ENCODE results near the gene ZDHHC17.

Gene ZDHHC17

GRCh38 chr12:76820888-76821482 is 57.1 kb downstream of the ZDHHC17 start:
- Histone ChIP-seq H3K79me2 (ENCODE audit: insufficient read depth, low read depth) (no peaks in the 10 kb centered on the region), H3K4me2 (no peak overlapping the region), H3K27ac (no peak overlapping the region), H3K36me3 (ENCODE audit: insufficient read depth) (no peaks in the 10 kb centered on the region), H3K4me3 (IDR thresholded peaks at IDR 0.05; ENCODE audit: insufficient read depth, low read depth, low read length) (no peak overlapping the region), H4K20me1 (ENCODE audit: insufficient read depth) (no peaks in the 10 kb centered on the region), H3K27me3 (ENCODE audit: insufficient read depth, low read depth) (no peaks in the 10 kb centered on the region), H3K4me1 (ENCODE audit: low read depth, poor library complexity, severe bottlenecking) (no peaks in the 10 kb centered on the region), H3K9ac (no peak overlapping the region), H2AFZ (ENCODE audit: low read depth) (no peak overlapping the region)
- TF ChIP-seq, protein P1, sequence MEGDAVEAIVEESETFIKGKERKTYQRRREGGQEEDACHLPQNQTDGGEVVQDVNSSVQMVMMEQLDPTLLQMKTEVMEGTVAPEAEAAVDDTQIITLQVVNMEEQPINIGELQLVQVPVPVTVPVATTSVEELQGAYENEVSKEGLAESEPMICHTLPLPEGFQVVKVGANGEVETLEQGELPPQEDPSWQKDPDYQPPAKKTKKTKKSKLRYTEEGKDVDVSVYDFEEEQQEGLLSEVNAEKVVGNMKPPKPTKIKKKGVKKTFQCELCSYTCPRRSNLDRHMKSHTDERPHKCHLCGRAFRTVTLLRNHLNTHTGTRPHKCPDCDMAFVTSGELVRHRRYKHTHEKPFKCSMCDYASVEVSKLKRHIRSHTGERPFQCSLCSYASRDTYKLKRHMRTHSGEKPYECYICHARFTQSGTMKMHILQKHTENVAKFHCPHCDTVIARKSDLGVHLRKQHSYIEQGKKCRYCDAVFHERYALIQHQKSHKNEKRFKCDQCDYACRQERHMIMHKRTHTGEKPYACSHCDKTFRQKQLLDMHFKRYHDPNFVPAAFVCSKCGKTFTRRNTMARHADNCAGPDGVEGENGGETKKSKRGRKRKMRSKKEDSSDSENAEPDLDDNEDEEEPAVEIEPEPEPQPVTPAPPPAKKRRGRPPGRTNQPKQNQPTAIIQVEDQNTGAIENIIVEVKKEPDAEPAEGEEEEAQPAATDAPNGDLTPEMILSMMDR (conservative IDR thresholded peaks at IDR 0.05; ENCODE audit: low read depth, low read length) = peak; percentile 44; the same call in 1 of the 2 replicates

GRCh38 chr12:76830436-76830835 is 66.5 kb downstream of the ZDHHC17 start:
- H3K4me3 ChIP-seq (IDR thresholded peaks at IDR 0.05; ENCODE audit: insufficient read depth, low read depth, low read length) = no peak overlapping the region
- no peaks in the 10 kb centered on the region for H4K20me1 ChIP-seq (ENCODE audit: insufficient read depth)
- no peaks in the 10 kb centered on the region for H3K27me3 ChIP-seq (ENCODE audit: insufficient read depth, low read depth)
- no peak overlapping the region for H3K9ac ChIP-seq
- H3K36me3 ChIP-seq (ENCODE audit: insufficient read depth) = no peaks in the 10 kb centered on the region
- no peak overlapping the region for H2AFZ ChIP-seq (ENCODE audit: low read depth)
- no peak overlapping the region for H3K27ac ChIP-seq
- H3K79me2 ChIP-seq (ENCODE audit: insufficient read depth, low read depth) = no peaks in the 10 kb centered on the region
- no peak overlapping the region for H3K4me2 ChIP-seq
- no peaks in the 10 kb centered on the region for H3K4me1 ChIP-seq (ENCODE audit: low read depth, poor library complexity, severe bottlenecking)
- TF ChIP-seq, protein P1 (conservative IDR thresholded peaks at IDR 0.05; ENCODE audit: low read depth, low read length) = no peak

DNA sequence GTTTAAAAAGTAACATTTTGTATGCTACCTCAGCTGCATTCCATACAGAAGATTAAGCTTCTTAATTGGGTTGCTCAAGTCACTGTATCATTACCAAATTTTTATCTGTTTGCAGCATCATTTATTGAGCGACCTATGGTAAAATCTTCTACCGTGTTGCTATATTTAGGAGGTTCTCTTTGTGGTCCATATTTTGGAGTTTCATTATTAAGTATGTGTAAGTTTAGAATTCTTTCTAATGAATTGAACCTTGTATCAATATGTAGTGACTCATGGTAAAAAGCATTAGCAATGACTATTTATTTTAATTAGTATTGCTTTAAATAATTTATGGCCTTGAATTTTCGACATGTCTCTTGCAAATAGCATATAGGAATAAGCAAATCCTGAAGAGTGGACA is 72.7 kb downstream of the ZDHHC17 start:
- H3K4me3 ChIP-seq (IDR thresholded peaks at IDR 0.05; ENCODE audit: insufficient read depth, low read depth, low read length) = no peak overlapping the region
- no peak overlapping the region for H3K27ac ChIP-seq
- H3K27me3 ChIP-seq (ENCODE audit: insufficient read depth, low read depth) = no peaks in the 10 kb centered on the region
- H3K4me2 ChIP-seq = no peak overlapping the region
- H4K20me1 ChIP-seq (ENCODE audit: insufficient read depth) = no peaks in the 10 kb centered on the region
- TF ChIP-seq, protein P1 (conservative IDR thresholded peaks at IDR 0.05; ENCODE audit: low read depth, low read length) = no peak
- no peaks in the 10 kb centered on the region for H3K79me2 ChIP-seq (ENCODE audit: insufficient read depth, low read depth)
- H3K9ac ChIP-seq = no peak overlapping the region
- peaks cover 12% of the 10 kb centered on the region for H3K4me1 ChIP-seq (ENCODE audit: low read depth, poor library complexity, severe bottlenecking)
- H2AFZ ChIP-seq (ENCODE audit: low read depth) = no peak overlapping the region
- no peaks in the 10 kb centered on the region for H3K36me3 ChIP-seq (ENCODE audit: insufficient read depth)

- Histone ChIP-seq H4K20me1 (ENCODE audit: insufficient read depth) (no peaks in the 10 kb centered on the region), H2AFZ (ENCODE audit: low read depth) (no peak overlapping the region), H3K27ac (no peak overlapping the region), H3K4me3 (IDR thresholded peaks at IDR 0.05; ENCODE audit: insufficient read depth, low read depth, low read length) (no peak overlapping the region), H3K36me3 (ENCODE audit: insufficient read depth) (no peaks in the 10 kb centered on the region), H3K4me1 (ENCODE audit: low read depth, poor library complexity, severe bottlenecking) (no peaks in the 10 kb centered on the region), H3K79me2 (ENCODE audit: insufficient read depth, low read depth) (no peaks in the 10 kb centered on the region), H3K27me3 (ENCODE audit: insufficient read depth, low read depth) (no peaks in the 10 kb centered on the region), H3K9ac (no peak overlapping the region), H3K4me2 (no peak overlapping the region)
- TF ChIP-seq, protein P1 (conservative IDR thresholded peaks at IDR 0.05; ENCODE audit: low read depth, low read length) = no peak
Measured at GRCh38 chr12:76847260-76847659, 83.3 kb downstream of the ZDHHC17 start.

Data from KMS-11 (cell line).